ENCODE measurements around the gene PIK3IP1. TPM values are rescaled to one million over a fixed set of nuclear protein-coding genes. Genes with fewer than 3 reads are reported as not detected.

Gene PIK3IP1
- total and polyA plus RNA-seq, 8 donors: 3.5 to 53.0 (median 8.1) TPM

- Histone ChIP-seq H3K27ac (no peak overlapping the region), H3K9me3 (no peaks in the 10 kb centered on the region), H3K4me3 (no peak overlapping the region), H3K4me1 (peaks cover 9 to 31% (median 14%) of the 10 kb centered on the region in 4 donors), H3K27me3 (no peaks in the 10 kb centered on the region), H3K36me3 (peaks cover 44 to 100% (median 93%) of the 10 kb centered on the region in 4 donors)
- 89 to 97% (median 93%) methylated on average over 2 of the region's 2 CpGs for WGBS, 5 donors
- intact Hi-C loops (cut with DNase I; ENCODE audit: low total_unique reads): no loop called here
- no peak for TF ChIP-seq POLR2AphosphoS5 (IDR thresholded peaks at IDR 0.05)
- no peak for TF ChIP-seq CTCF (IDR thresholded peaks at IDR 0.05)
- TF ChIP-seq POLR2A (IDR thresholded peaks at IDR 0.05): no peak
- TF ChIP-seq EP300 (IDR thresholded peaks at IDR 0.05): no peak
- DNase-seq: no peak
These were observed 24.0 kb downstream of the PIK3IP1 start for GRCh38 chr22:31268281-31268680.

- Histone ChIP-seq H3K27me3 (no peaks in the 10 kb centered on the region), H3K9me3 (no peaks in the 10 kb centered on the region), H3K36me3 (peaks cover 54 to 100% (median 94%) of the 10 kb centered on the region in 4 donors), H3K4me1 (peaks cover 8 to 12% (median 10%) of the 10 kb centered on the region in 4 donors), H3K4me3 (no peak overlapping the region), H3K27ac (no peak overlapping the region)
- no peak for DNase-seq
- WGBS, 5 donors: 85 to 95% (median 89%) methylated on average over 6 of the region's 6 CpGs
- TF ChIP-seq POLR2AphosphoS5 (IDR thresholded peaks at IDR 0.05) (no peak), POLR2A (IDR thresholded peaks at IDR 0.05) (no peak), CTCF (IDR thresholded peaks at IDR 0.05) (no peak), EP300 (IDR thresholded peaks at IDR 0.05) (no peak)
- intact Hi-C loops (cut with DNase I; ENCODE audit: low total_unique reads): no loop called here
These were observed 28.2 kb downstream of the PIK3IP1 start for GRCh38 chr22:31263896-31264640.

- H3K36me3 ChIP-seq: peaks cover 46 to 100% (median 91%) of the 10 kb centered on the region in 4 donors
These were observed 29.8 kb downstream of the PIK3IP1 start for GRCh38 chr22:31262312-31263133.

More at GRCh38 chr22:31262312-31263133, 29.8 kb downstream of the PIK3IP1 start:
- WGBS, 5 donors: 77 to 87% (median 81%) methylated on average over 9 to 13 of the region's 13 CpGs
- H3K27me3 ChIP-seq: no peaks in the 10 kb centered on the region
- TF ChIP-seq EP300 (IDR thresholded peaks at IDR 0.05) (no peak), POLR2AphosphoS5 (IDR thresholded peaks at IDR 0.05) (no peak), POLR2A (IDR thresholded peaks at IDR 0.05) (no peak), CTCF (IDR thresholded peaks at IDR 0.05) (no peak)
- no peaks in the 10 kb centered on the region for H3K9me3 ChIP-seq
- no peak overlapping the region for H3K4me3 ChIP-seq
- DNase-seq: no peak
- H3K4me1 ChIP-seq: peaks cover 8 to 12% (median 10%) of the 10 kb centered on the region in 4 donors
- intact Hi-C loops (cut with DNase I; ENCODE audit: low total_unique reads): no loop called here
- H3K27ac ChIP-seq: no peak overlapping the region
